ENCODE results near the gene GTPBP2. TPM values are rescaled to one million over a fixed set of nuclear protein-coding genes. Genes with fewer than 3 reads are reported as not detected.

Gene GTPBP2
- total RNA-seq, 1 donor from 2014 or later: 76.6 TPM

DNA sequence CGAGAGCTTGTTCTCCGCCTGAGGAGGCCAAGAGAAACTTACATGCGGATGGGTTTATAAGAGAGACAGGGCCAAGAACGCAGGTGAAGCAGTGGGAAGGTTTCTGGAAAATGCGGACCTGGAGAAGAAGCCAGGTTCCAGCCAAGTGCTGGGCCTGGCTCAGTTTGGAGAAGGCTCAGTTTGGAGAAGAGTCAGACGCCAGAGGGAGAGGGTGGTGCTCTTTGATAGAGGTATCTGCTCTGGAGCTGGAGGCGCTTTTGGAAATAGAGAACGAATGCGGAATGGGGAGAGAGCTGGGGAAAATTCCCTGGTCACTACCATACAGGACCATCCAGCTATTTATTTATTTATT, 16.5 kb upstream of the GTPBP2 start:
- no peak for DNase-seq (ENCODE audit: low spot score)
- Mint-ChIP-seq H3K4me3 (ENCODE audit: unreplicated experiment) (peak overlapping the region; percentile 85), H3K4me1 (ENCODE audit: unreplicated experiment) (peaks cover 17% of the 10 kb centered on the region), H3K36me3 (ENCODE audit: low read depth, unreplicated experiment) (peaks cover 3% of the 10 kb centered on the region), H3K27ac (ENCODE audit: unreplicated experiment) (no peak overlapping the region), H3K27me3 (ENCODE audit: unreplicated experiment) (peaks cover 2% of the 10 kb centered on the region), H3K9me3 (ENCODE audit: unreplicated experiment) (no peaks in the 10 kb centered on the region)
- TF ChIP-seq, protein P1, sequence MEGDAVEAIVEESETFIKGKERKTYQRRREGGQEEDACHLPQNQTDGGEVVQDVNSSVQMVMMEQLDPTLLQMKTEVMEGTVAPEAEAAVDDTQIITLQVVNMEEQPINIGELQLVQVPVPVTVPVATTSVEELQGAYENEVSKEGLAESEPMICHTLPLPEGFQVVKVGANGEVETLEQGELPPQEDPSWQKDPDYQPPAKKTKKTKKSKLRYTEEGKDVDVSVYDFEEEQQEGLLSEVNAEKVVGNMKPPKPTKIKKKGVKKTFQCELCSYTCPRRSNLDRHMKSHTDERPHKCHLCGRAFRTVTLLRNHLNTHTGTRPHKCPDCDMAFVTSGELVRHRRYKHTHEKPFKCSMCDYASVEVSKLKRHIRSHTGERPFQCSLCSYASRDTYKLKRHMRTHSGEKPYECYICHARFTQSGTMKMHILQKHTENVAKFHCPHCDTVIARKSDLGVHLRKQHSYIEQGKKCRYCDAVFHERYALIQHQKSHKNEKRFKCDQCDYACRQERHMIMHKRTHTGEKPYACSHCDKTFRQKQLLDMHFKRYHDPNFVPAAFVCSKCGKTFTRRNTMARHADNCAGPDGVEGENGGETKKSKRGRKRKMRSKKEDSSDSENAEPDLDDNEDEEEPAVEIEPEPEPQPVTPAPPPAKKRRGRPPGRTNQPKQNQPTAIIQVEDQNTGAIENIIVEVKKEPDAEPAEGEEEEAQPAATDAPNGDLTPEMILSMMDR (IDR thresholded peaks at IDR 0.05; ENCODE audit: unreplicated experiment): no peak

DNA sequence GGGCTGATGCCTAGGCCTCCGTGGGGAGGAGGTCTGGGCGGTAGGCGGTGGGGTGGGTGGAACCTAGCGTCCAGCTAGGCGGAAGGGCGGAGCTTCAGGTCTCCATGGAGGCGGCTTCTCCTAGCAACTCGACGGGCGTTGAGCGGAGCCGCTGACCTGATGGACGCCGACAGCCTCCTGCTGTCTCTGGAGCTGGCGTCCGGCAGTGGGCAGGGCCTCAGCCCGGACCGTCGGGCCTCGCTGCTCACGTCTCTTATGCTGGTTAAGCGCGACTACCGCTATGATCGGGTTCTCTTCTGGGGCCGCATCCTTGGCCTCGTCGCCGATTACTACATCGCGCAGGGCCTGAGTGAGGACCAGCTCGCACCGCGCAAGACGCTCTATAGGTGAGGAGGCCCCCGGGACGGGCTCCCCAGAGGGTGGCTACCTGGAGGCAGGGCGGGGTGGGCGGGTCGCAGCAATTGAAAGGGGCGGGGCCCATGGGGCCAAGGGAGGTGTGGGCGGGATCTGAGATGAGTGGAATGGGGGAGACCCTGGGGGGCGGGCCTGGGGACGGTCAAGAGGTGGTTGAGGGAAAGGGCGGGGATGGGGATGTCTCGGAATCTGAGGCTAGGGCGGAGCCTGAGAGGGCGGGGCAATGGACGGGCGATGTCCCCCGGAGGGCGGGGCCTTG, 16.0 kb upstream of the GTPBP2 start, which contains the start of gene RSPH9:
Gene RSPH9 (plus strand): TSS at position 97 of the 673 bp plus-strand sequence. CDS start 63 bp downstream, at position 160.
- TF ChIP-seq, protein P1 (IDR thresholded peaks at IDR 0.05; ENCODE audit: unreplicated experiment): no peak
- H3K9me3 Mint-ChIP-seq (ENCODE audit: unreplicated experiment): no peaks in the 10 kb centered on the region
- peaks cover 8% of the 10 kb centered on the region for H3K36me3 Mint-ChIP-seq (ENCODE audit: low read depth, unreplicated experiment)
- H3K4me1 Mint-ChIP-seq (ENCODE audit: unreplicated experiment): peaks cover 22% of the 10 kb centered on the region
- H3K27me3 Mint-ChIP-seq (ENCODE audit: unreplicated experiment): peaks cover 3% of the 10 kb centered on the region
- peak within 1 kb of the TSS; percentile 78 for H3K27ac Mint-ChIP-seq (ENCODE audit: unreplicated experiment)
- peak within 1 kb of the TSS; percentile 85 for H3K4me3 Mint-ChIP-seq (ENCODE audit: unreplicated experiment)
- peak; percentile 61 for DNase-seq (ENCODE audit: low spot score)

DNA sequence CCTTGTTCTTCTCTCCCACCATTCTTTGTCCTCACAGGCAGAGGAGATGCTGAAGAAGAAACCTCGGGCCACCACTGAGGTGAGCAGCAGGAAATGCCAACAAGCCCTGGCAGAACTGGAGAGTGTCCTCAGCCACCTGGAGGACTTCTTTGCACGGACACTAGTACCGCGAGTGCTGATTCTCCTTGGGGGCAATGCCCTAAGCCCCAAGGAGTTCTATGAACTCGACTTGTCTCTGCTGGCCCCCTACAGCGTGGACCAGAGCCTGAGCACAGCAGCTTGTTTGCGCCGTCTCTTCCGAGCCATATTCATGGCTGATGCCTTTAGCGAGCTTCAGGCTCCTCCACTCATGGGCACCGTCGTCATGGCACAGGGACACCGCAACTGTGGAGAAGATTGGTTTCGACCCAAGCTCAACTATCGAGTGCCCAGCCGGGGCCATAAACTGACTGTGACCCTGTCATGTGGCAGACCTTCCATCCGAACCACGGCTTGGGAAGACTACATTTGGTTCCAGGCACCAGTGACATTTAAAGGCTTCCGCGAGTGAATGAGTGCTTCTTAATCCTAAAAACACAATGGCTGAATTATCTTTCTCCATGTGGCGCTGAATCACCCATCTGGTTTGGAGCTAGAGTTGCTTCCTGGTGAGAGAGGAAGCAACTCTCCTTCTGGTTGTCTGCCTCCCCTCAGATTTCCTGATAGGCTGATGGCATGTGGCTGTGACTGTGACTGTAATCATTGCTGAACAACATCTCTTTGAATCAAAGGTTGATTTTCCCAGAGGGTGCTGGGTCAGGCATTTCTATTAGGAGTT, 11.1 kb upstream of the GTPBP2 start:
- DNase-seq (ENCODE audit: low spot score): no peak
- Mint-ChIP-seq H3K9me3 (ENCODE audit: unreplicated experiment) (no peaks in the 10 kb centered on the region), H3K4me3 (ENCODE audit: unreplicated experiment) (peak overlapping the region; percentile 51), H3K27me3 (ENCODE audit: unreplicated experiment) (peaks cover 5% of the 10 kb centered on the region), H3K27ac (ENCODE audit: unreplicated experiment) (peak overlapping the region; percentile 67), H3K4me1 (ENCODE audit: unreplicated experiment) (peaks cover 44% of the 10 kb centered on the region), H3K36me3 (ENCODE audit: low read depth, unreplicated experiment) (peaks cover 16% of the 10 kb centered on the region)
- TF ChIP-seq, protein P1 (IDR thresholded peaks at IDR 0.05; ENCODE audit: unreplicated experiment): no peak

DNA sequence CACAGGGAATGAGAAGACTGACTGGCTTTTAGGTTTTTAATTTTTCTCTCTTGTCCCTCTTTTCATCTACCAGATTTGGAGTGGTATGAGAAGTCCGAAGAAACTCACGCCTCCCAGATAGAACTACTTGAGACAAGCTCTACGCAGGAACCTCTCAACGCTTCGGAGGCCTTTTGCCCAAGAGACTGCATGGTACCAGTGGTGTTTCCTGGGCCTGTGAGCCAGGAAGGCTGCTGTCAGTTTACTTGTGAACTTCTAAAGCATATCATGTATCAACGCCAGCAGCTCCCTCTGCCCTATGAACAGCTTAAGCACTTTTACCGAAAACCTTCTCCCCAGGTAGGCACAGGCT, 7.2 kb upstream of the GTPBP2 start:
- peaks cover 32% of the 10 kb centered on the region for H3K4me1 Mint-ChIP-seq (ENCODE audit: unreplicated experiment)
- TF ChIP-seq, protein P1 (IDR thresholded peaks at IDR 0.05; ENCODE audit: unreplicated experiment): no peak
- H3K36me3 Mint-ChIP-seq (ENCODE audit: low read depth, unreplicated experiment): peaks cover 13% of the 10 kb centered on the region
- DNase-seq (ENCODE audit: low spot score): no peak
- H3K27me3 Mint-ChIP-seq (ENCODE audit: unreplicated experiment): peaks cover 11% of the 10 kb centered on the region
- H3K27ac Mint-ChIP-seq (ENCODE audit: unreplicated experiment): peak overlapping the region; percentile 95
- peak overlapping the region; percentile 99 for H3K4me3 Mint-ChIP-seq (ENCODE audit: unreplicated experiment)
- H3K9me3 Mint-ChIP-seq (ENCODE audit: unreplicated experiment): no peaks in the 10 kb centered on the region
